ENCODE measurements around the gene CCPG1.
"Not testable (repeated sequence)": the region's sequence is repeated elsewhere in the genome, so short reads cannot be mapped to it uniquely, and the experiment has no call there.

CCPG1 gene

GRCh38 chr15:55408012-55408928, at the start of gene CCPG1, which contains the start of gene PIERCE2:
CCPG1 (minus strand) TSS chr15:55408359; CDS start chr15:55389424, 18,935 bp downstream.
PIERCE2 (plus strand) TSS chr15:55408495; CDS start chr15:55408769, 274 bp downstream.
- no peaks in the 10 kb centered on the region for H3K27me3 ChIP-seq
- no peaks in the 10 kb centered on the region for H3K36me3 ChIP-seq
- no peaks in the 10 kb centered on the region for H3K9me3 ChIP-seq
- H3K27ac ChIP-seq = peak within 1 kb of the TSS; percentile 91 to 94
- peaks cover 0 to 47% (median 14%) of the 10 kb centered on the region in 4 donors for H3K4me1 ChIP-seq
- H3K4me3 ChIP-seq = peak within 1 kb of the TSS; percentile 70 to 84
- TF ChIP-seq CTCF (IDR thresholded peaks at IDR 0.05) = peak; percentile 95 to 98
- intact Hi-C loops (cut with DNase I; ENCODE audit: low total_unique reads) = no loop called here
- DNase-seq = peak; percentile 85 to 94

- H3K27ac ChIP-seq = no peak overlapping the region
- intact Hi-C loops (cut with DNase I; ENCODE audit: low total_unique reads) = no loop called here
- H3K9me3 ChIP-seq = peaks cover 0 to 12% (median 0%) of the 10 kb centered on the region in 3 donors
- no peaks in the 10 kb centered on the region for H3K4me1 ChIP-seq
- no peaks in the 10 kb centered on the region for H3K27me3 ChIP-seq
- TF ChIP-seq CTCF (IDR thresholded peaks at IDR 0.05) = no peak
- no peak overlapping the region for H3K4me3 ChIP-seq
- no peak for DNase-seq
- H3K36me3 ChIP-seq = peaks cover 0 to 9% (median 0%) of the 10 kb centered on the region in 3 donors
Measured at GRCh38 chr15:55457401-55458022, 49.4 kb upstream of the CCPG1 start.

GRCh38 chr15:55447030-55447394, 38.9 kb upstream of the CCPG1 start:
- peaks cover 0 to 12% (median 11%) of the 10 kb centered on the region in 3 donors for H3K36me3 ChIP-seq
- H3K4me3 ChIP-seq; H3K27ac ChIP-seq; H3K27me3 ChIP-seq; intact Hi-C loops (cut with DNase I; ENCODE audit: low total_unique reads); H3K4me1 ChIP-seq; H3K9me3 ChIP-seq; DNase-seq: not testable (repeated sequence)

- H3K4me1 ChIP-seq; H3K9me3 ChIP-seq; DNase-seq; H3K4me3 ChIP-seq; intact Hi-C loops (cut with DNase I; ENCODE audit: low total_unique reads); H3K27ac ChIP-seq; H3K27me3 ChIP-seq: not testable (repeated sequence)
- peaks cover 0 to 12% (median 11%) of the 10 kb centered on the region in 3 donors for H3K36me3 ChIP-seq
Measured at GRCh38 chr15:55446379-55447029, 38.3 kb upstream of the CCPG1 start.

GRCh38 chr15:55445936-55446335, 37.8 kb upstream of the CCPG1 start:
- H3K27ac ChIP-seq; H3K4me1 ChIP-seq; H3K4me3 ChIP-seq; intact Hi-C loops (cut with DNase I; ENCODE audit: low total_unique reads); H3K9me3 ChIP-seq; DNase-seq; H3K27me3 ChIP-seq: not testable (repeated sequence)
- peaks cover 0 to 12% (median 11%) of the 10 kb centered on the region in 3 donors for H3K36me3 ChIP-seq

GRCh38 chr15:55443141-55443540, 35.0 kb upstream of the CCPG1 start:
- H3K27me3 ChIP-seq; H3K4me3 ChIP-seq; H3K27ac ChIP-seq; H3K9me3 ChIP-seq; H3K4me1 ChIP-seq; DNase-seq; intact Hi-C loops (cut with DNase I; ENCODE audit: low total_unique reads): not testable (repeated sequence)
- peaks cover 0 to 12% (median 11%) of the 10 kb centered on the region in 3 donors for H3K36me3 ChIP-seq

- intact Hi-C loops (cut with DNase I; ENCODE audit: low total_unique reads) = no loop called here
- H3K27ac ChIP-seq = no peak overlapping the region
- no peak for DNase-seq
Measured at GRCh38 chr15:55434989-55435825, 27.0 kb upstream of the CCPG1 start.

More at GRCh38 chr15:55434989-55435825, 27.0 kb upstream of the CCPG1 start:
- no peaks in the 10 kb centered on the region for H3K27me3 ChIP-seq
- H3K4me3 ChIP-seq = no peak overlapping the region
- no peaks in the 10 kb centered on the region for H3K9me3 ChIP-seq
- no peaks in the 10 kb centered on the region for H3K36me3 ChIP-seq
- no peaks in the 10 kb centered on the region for H3K4me1 ChIP-seq
- TF ChIP-seq CTCF (IDR thresholded peaks at IDR 0.05) = peak; percentile 37 to 44

All from tibial artery (tissue), 4 donors.